Psoas muscle (tissue), 8 donors: ENCODE results near the gene SAGE1. TPM values are rescaled to one million over a fixed set of nuclear protein-coding genes. Genes with fewer than 3 reads are reported as not detected.
"Not testable (repeated sequence)": the region's sequence is repeated elsewhere in the genome, so short reads cannot be mapped to it uniquely, and the experiment has no call there.

ENCODE experiments used
- ATAC-seq, 4 donors: fragments of 200-7000 bp; cut with Tn5 transposase; one replicate each; pipeline ENCODE4 v1.9.1; 2020; ENCODE audit warnings: moderate library complexity in 3 of 4, mild to moderate bottlenecking in 2 of 4
- DNase-seq, 2 donors: peaks; one replicate each; pipeline ENCODE4 v3.0.0-alpha.2; 2020
- H3K27ac ChIP-seq: fragments of 200-600 bp; one replicate; pipeline ENCODE4 v1.8.0; 2022
- H3K27me3 ChIP-seq, 3 donors: fragments of 200-600 bp in 1 of 3; one replicate each; pipeline versions ENCODE4 v1.6.1 to v1.8.0; 2013 to 2022; ENCODE audit warnings: low read length in 2 of 3, mild to moderate bottlenecking in 2 of 3, moderate library complexity in 1 of 3; ENCODE audit not compliant: insufficient read depth in 3 of 3
- H3K36me3 ChIP-seq, 2 donors: fragments of 200-600 bp in 1 of 2; one replicate each; pipeline versions ENCODE4 v1.6.1 to v1.8.0; 2013 to 2022; ENCODE audit warnings: low read depth in 1 of 2, mild to moderate bottlenecking in 1 of 2, moderate library complexity in 1 of 2; ENCODE audit not compliant: insufficient read depth in 1 of 2
- H3K4me1 ChIP-seq: fragments of 200-600 bp; one replicate; pipeline ENCODE4 v1.8.0; 2022
- H3K4me3 ChIP-seq: fragments of 200-600 bp; one replicate; pipeline ENCODE4 v1.8.0; 2022; ENCODE audit warnings: mild to moderate bottlenecking
- H3K9me3 ChIP-seq: fragments of 200-600 bp; one replicate; pipeline ENCODE4 v1.8.0; 2022
- WGBS, 3 donors: extraction: QIAGEN DNeasy Blood & Tissue Kit; methylation state at CpG; one replicate each; pipeline versions ENCODE4 v1.1.6 to v1.1.7; 2013; 5-methylcytosine and 5-hydroxymethylcytosine counted together
- intact Hi-C, 2 donors: fragments of 100-400 bp; cut with DNase I; formaldehyde crosslinking; loops; one replicate each; pipeline versions ENCODE4 v1.11.0 to v1.14.2; 2022
- polyA plus RNA-seq, 3 donors: library from polyadenylated mRNA; stranded (reverse); fragments of 200-250 nt; gene quantifications; one replicate each; pipeline ENCODE4 v1.2.3, GENCODE V29; 2013
- total RNA-seq, 4 donors: library from RNA; stranded (reverse); fragmentation: NEBNext Ultra II Directional in 2 of 4; extraction: Animal tissue kit (Norgen Biotek cat#: 25700) in 2 of 4; gene quantifications; one replicate each; pipeline versions ENCODE4 v1.2.1 to v1.2.4, GENCODE V29; 2021 to 2023
- TF ChIP-seq, protein P1 (sequence below): fragments of 200-600 bp; IDR thresholded peaks from one replicate; pipeline ENCODE4 v1.8.0; 2022; ENCODE audit warnings: antibody characterized with exemption
- donor health status: healthy with polysubstance abuse.
- donor health status: DM: no; HTN: no; CAD: no; lungs with moderate emphysema.
- donor health status: Bipolar disorder and iron deficiency.
- donor health status: healthy.
- donor health status: DM: yes; HTN: yes; CAD: no.
- donor health status: DM: no; HTN: no; CAD: no.
- donor health status: DM: no; HTN: no; CAD: no.
- donor health status: DM: yes; HTN: yes; CAD: no.

The SAGE1 gene
- total and polyA plus RNA-seq, 7 donors, result not detected

DNA sequence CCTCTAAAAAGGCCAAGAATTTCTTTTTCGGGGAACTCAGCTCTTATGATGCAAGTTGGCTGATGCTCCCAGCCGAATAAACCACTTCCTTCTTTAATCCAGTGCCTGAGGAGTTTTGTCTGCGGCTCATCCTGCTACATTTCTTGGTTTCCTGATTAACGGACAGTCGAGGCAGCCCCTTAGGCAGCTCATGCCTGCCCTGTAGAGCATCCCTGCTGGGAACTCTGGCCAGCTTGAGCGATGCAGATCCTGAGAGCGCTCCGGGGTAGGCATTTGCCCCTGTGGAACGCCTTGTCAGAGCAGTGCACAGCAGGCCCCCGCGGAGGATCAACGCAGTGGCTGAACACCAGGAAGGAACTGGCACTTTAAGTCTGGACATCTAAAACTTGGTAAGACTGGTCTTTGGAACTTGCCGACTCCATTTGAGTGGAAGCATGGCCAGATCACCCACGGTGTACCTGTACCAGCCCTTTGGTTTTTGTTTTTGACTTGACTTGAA lies 3.4 kb upstream of the SAGE1 start:
- intact Hi-C loops, result no loop called here
- 86 to 89% (median 88%) methylated on average over 14 of the region's 14 CpGs for WGBS, 3 donors

DNA sequence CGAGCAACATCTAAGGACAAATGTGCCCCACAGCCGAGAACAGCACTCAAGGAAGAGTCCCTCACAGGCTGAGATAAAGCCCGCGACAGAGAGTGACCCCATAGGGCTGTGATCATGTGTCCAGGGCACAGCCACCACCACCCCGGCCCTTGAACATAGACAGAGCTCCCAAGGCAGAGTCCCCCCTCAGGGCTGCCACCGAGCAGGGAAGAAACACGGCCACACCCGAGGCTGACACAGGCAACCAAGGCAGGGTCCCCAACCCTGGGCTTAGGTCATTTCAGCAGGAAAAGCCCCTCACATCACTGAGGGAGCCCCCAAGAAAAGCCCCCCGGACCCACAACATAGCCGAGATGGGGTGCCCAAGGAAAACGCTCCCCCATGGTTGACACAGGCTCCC lies 735 bp upstream of the SAGE1 start:
- intact Hi-C loops, result no loop called here
- no peak overlapping the region for H3K27ac ChIP-seq
- no peaks in the 10 kb centered on the region for H3K9me3 ChIP-seq
- 88 to 91% (median 90%) methylated on average over 7 to 11 of the region's 11 CpGs for WGBS, 3 donors
- no peak overlapping the region for H3K4me3 ChIP-seq
- no peaks in the 10 kb centered on the region for H3K4me1 ChIP-seq
- TF ChIP-seq, protein P1, sequence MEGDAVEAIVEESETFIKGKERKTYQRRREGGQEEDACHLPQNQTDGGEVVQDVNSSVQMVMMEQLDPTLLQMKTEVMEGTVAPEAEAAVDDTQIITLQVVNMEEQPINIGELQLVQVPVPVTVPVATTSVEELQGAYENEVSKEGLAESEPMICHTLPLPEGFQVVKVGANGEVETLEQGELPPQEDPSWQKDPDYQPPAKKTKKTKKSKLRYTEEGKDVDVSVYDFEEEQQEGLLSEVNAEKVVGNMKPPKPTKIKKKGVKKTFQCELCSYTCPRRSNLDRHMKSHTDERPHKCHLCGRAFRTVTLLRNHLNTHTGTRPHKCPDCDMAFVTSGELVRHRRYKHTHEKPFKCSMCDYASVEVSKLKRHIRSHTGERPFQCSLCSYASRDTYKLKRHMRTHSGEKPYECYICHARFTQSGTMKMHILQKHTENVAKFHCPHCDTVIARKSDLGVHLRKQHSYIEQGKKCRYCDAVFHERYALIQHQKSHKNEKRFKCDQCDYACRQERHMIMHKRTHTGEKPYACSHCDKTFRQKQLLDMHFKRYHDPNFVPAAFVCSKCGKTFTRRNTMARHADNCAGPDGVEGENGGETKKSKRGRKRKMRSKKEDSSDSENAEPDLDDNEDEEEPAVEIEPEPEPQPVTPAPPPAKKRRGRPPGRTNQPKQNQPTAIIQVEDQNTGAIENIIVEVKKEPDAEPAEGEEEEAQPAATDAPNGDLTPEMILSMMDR, result no peak
- ATAC-seq (no peak), DNase-seq (no peak)
- no peaks in the 10 kb centered on the region for H3K27me3 ChIP-seq
- H3K36me3 ChIP-seq, result no peaks in the 10 kb centered on the region

More for the DNA sequence above, 3.4 kb upstream of the SAGE1 start:
- Histone ChIP-seq H3K27me3 (no peaks in the 10 kb centered on the region), H3K9me3 (no peaks in the 10 kb centered on the region), H3K36me3 (no peaks in the 10 kb centered on the region), H3K4me1 (no peaks in the 10 kb centered on the region), H3K27ac (no peak overlapping the region), H3K4me3 (no peak overlapping the region)
- ATAC-seq (no peak), DNase-seq (no peak)
- TF ChIP-seq, protein P1, result no peak

DNA sequence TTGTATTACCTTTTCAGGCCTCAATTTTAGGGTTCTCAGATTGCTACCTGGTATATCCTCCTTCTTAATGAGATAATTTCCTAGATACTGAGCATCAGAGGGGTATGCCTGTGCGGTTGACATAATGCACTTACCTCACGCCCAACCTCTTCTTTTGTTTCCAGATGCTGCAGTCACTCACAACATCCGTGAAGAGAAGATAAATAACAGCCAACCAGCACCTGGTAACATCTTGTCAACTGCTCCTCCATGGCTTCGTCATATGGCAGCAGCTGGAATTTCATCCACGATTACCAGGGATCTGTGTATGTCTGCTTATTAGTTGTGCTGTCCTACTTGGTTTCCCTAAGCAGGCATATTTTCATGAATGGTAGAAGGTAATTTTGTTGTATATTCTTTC lies 16.7 kb downstream of the SAGE1 start:
- WGBS, 3 donors, result 37 to 58% (median 42%) methylated on average over 5 of the region's 5 CpGs
- TF ChIP-seq, protein P1, result no peak
- Histone ChIP-seq H3K27ac (no peak overlapping the region), H3K4me1 (no peaks in the 10 kb centered on the region), H3K9me3 (no peaks in the 10 kb centered on the region), H3K4me3 (no peak overlapping the region), H3K36me3 (no peaks in the 10 kb centered on the region), H3K27me3 (peaks cover 0 to 4% (median 0%) of the 10 kb centered on the region in 3 donors)
- intact Hi-C loops, result no loop called here
- ATAC-seq (no peak), DNase-seq (no peak)

DNA sequence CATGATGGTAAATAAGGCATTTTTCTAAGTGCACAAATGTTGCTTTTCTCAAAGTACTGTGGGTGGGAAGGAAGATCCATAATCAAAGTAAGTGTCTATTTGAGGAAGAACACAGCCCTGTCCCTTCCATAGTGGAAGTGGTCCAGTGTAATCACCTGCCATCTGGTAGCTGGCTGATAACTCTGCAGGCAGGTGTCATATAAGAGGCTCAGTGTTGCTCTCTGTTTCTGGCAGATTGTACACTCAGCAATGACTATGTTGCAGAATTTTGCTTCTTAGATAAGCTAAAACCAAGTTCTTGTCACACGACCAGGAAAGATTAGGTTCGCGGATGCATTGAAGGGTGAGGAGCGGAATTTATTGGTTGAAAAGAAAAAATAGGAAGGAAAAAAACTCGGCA lies 20.9 kb downstream of the SAGE1 start:
- intact Hi-C loops, result no loop called here
- 73 to 92% (median 85%) methylated on average over 5 of the region's 5 CpGs for WGBS, 3 donors
- Histone ChIP-seq H3K36me3 (no peaks in the 10 kb centered on the region), H3K9me3 (no peaks in the 10 kb centered on the region), H3K4me3 (no peak overlapping the region), H3K4me1 (no peaks in the 10 kb centered on the region), H3K27me3 (peaks cover 0 to 4% (median 0%) of the 10 kb centered on the region in 3 donors), H3K27ac (no peak overlapping the region)
- TF ChIP-seq, protein P1, result no peak
- DNase-seq (no peak), ATAC-seq (no peak)

DNA sequence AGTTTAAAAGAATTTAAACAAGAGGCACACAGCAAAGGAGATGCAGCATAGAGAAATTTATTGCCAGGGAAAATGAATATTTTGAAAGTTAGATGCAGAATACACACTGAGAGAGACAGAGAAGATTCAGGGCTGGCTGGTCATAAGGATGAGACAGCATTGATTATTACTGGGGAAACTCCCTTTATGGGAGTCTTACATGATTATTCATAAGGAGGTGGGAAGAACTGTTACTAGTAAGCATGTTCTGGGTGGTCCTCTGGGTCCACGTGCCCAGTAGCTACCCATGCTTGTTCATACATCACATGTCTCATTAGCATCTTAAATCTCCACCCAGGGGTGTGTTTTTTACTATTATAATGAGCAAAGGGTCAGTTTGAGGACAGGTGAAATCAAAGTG lies 27.0 kb downstream of the SAGE1 start:
- 31 to 55% methylated on average over 1 of the region's 1 CpG; no CpG with 5 or more reads in 1 of the 3 donors for WGBS, 3 donors
- DNase-seq, result not testable (repeated sequence)

More for the DNA sequence above, 27.0 kb downstream of the SAGE1 start:
- H3K4me1 ChIP-seq, intact Hi-C loops, H3K27ac ChIP-seq, ATAC-seq, H3K9me3 ChIP-seq, H3K4me3 ChIP-seq, H3K36me3 ChIP-seq: not testable (repeated sequence)
- peaks cover 0 to 12% (median 0%) of the 10 kb centered on the region in 3 donors for H3K27me3 ChIP-seq
